ENCODE measurements around the gene PMP22.

The PMP22 gene

DNA sequence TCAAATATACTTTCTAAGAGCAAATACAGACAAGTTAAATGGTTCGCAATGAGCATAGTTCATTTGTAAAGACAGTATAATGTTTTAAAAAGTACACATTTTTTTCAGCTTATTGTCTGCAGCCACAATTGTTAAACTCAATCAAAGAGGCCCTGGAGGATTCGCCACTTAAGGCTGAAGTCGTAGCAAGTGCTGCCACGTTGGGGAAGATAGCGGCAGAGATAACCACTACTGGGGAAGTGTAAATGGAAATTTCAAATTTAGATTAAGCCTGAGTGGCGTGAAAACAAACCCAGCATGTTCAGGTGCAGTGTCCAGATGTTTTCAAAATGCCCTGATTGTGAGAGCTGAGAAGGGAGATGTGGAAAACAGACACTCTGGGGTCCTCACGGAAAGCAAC lies 8.4 kb downstream of the PMP22 start:
- Histone ChIP-seq H3K36me3 (ENCODE audit: low read depth) (no peaks in the 10 kb centered on the region), H3K9me3 (ENCODE audit: severe bottlenecking) (no peaks in the 10 kb centered on the region), H3K27ac (ENCODE audit: poor library complexity, severe bottlenecking) (no peak overlapping the region), H3K4me1 (ENCODE audit: insufficient read depth, poor library complexity, severe bottlenecking) (no peaks in the 10 kb centered on the region), H3K27me3 (ENCODE audit: insufficient read depth, poor library complexity, severe bottlenecking) (peaks cover 8% of the 10 kb centered on the region), H3K4me3 (ENCODE audit: severe bottlenecking) (no peak overlapping the region)
- no peak for ATAC-seq (ENCODE audit: low read depth)
- TF ChIP-seq, protein P1, sequence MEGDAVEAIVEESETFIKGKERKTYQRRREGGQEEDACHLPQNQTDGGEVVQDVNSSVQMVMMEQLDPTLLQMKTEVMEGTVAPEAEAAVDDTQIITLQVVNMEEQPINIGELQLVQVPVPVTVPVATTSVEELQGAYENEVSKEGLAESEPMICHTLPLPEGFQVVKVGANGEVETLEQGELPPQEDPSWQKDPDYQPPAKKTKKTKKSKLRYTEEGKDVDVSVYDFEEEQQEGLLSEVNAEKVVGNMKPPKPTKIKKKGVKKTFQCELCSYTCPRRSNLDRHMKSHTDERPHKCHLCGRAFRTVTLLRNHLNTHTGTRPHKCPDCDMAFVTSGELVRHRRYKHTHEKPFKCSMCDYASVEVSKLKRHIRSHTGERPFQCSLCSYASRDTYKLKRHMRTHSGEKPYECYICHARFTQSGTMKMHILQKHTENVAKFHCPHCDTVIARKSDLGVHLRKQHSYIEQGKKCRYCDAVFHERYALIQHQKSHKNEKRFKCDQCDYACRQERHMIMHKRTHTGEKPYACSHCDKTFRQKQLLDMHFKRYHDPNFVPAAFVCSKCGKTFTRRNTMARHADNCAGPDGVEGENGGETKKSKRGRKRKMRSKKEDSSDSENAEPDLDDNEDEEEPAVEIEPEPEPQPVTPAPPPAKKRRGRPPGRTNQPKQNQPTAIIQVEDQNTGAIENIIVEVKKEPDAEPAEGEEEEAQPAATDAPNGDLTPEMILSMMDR (IDR thresholded peaks at IDR 0.05; ENCODE audit: poor library complexity, severe bottlenecking): no peak
- no peak for DNase-seq (ENCODE audit: low spot score)

DNA sequence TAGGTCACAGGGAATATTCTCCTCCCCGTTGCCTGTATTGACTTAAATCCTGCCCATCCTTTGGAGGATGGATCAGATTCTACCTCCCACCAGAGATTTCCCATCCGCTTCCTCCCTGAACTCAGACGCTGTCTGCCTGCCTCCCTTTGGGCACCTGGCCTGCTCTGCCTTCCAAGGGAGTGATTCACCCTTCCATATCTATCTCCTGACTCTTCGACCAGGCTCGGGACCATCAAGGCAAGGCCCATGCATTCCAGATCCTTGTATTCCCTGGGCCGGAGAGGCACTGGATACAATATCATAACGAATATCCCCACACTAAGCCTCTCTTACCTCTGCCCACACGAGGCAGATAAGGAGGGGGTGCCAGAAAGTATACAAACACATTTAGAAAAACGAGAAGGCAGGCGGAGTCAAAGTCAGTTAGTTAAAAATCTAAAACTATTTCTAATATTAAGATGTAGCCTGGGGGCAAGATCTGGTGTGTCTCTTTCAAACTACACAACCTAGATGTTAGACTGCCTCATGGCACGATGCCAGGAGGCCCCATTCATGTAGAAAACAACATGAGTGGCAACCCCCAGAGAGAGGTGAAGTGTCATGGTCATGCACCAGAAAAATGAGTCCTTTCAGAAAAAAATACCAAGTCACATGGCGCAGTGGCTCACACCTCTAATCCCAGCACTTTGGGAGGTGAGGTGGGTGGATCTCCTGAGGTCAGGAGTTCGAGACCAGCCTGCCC lies 9.2 kb downstream of the PMP22 start:
- TF ChIP-seq, protein P1 (IDR thresholded peaks at IDR 0.05; ENCODE audit: poor library complexity, severe bottlenecking): no peak
- Histone ChIP-seq H3K36me3 (ENCODE audit: low read depth) (no peaks in the 10 kb centered on the region), H3K9me3 (ENCODE audit: severe bottlenecking) (no peaks in the 10 kb centered on the region), H3K4me1 (ENCODE audit: insufficient read depth, poor library complexity, severe bottlenecking) (no peaks in the 10 kb centered on the region), H3K4me3 (ENCODE audit: severe bottlenecking) (no peak overlapping the region), H3K27me3 (ENCODE audit: insufficient read depth, poor library complexity, severe bottlenecking) (peaks cover under 1% of the 10 kb centered on the region), H3K27ac (ENCODE audit: poor library complexity, severe bottlenecking) (no peak overlapping the region)
- ATAC-seq (ENCODE audit: low read depth) (no peak; the same call in 2 of the 3 replicates), DNase-seq (ENCODE audit: low spot score) (no peak)

DNA sequence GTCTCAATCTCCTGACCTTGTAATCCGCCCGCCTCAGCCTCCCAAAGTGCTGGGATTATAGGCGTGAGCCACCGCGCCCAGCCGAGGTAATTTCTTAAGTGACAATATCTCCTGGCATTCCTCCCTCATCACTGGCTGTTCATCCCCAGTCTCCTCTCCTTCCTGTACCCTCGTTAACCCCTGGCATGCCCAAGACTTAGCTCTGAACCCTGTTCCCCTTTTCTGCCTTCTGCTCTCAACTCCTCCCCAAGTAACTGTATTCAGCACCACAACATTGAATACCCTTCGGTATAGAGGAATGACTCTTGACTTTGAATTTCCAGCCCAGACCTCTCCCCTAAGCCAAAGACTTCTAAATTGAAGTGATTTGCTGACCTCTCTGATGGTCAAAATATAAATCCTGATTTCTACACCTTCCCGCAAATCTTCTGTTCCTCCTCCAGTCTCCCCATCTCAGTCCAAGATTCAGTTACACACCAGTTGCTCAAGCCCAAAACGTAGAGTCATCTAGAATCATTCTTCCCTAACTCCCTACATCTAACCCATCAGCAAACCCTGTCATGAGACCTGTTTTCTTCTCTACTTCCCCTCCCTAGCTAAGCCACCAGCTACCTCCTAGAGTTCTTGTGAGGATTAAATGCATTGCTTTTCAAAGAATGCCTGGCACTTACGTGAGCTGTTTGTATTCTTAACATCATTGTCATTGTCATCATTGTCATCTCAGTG lies 14.8 kb downstream of the PMP22 start:
- no peaks in the 10 kb centered on the region for H3K4me1 ChIP-seq (ENCODE audit: insufficient read depth, poor library complexity, severe bottlenecking)
- H3K9me3 ChIP-seq (ENCODE audit: severe bottlenecking): no peaks in the 10 kb centered on the region
- H3K27me3 ChIP-seq (ENCODE audit: insufficient read depth, poor library complexity, severe bottlenecking): no peaks in the 10 kb centered on the region
- no peak overlapping the region for H3K27ac ChIP-seq (ENCODE audit: poor library complexity, severe bottlenecking)
- TF ChIP-seq, protein P1 (IDR thresholded peaks at IDR 0.05; ENCODE audit: poor library complexity, severe bottlenecking): no peak
- no peak overlapping the region for H3K4me3 ChIP-seq (ENCODE audit: severe bottlenecking)
- DNase-seq (ENCODE audit: low spot score) (no peak), ATAC-seq (ENCODE audit: low read depth) (no peak)
- no peaks in the 10 kb centered on the region for H3K36me3 ChIP-seq (ENCODE audit: low read depth)

DNA sequence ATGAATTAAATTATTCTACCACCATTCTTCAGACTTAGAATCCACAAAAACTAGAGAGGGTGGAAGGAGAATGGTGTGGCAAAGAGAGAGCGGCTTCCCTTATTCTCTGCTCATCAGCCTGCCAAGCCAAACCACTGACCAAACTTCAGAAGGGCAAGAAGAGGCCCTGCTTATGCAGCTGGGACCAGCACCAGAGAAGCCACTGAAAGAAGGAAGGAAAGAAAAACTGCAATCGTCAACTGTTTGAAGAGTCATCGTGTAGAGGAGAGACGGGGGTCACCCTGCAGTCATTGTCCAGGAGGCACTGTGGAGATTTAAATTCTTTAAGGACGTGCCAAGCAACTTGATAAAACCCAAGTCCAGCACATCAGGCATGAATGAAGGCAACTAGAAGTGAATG lies 15.6 kb downstream of the PMP22 start:
- Histone ChIP-seq H3K27me3 (ENCODE audit: insufficient read depth, poor library complexity, severe bottlenecking) (no peaks in the 10 kb centered on the region), H3K4me3 (ENCODE audit: severe bottlenecking) (no peak overlapping the region), H3K9me3 (ENCODE audit: severe bottlenecking) (no peaks in the 10 kb centered on the region), H3K27ac (ENCODE audit: poor library complexity, severe bottlenecking) (no peak overlapping the region), H3K36me3 (ENCODE audit: low read depth) (no peaks in the 10 kb centered on the region), H3K4me1 (ENCODE audit: insufficient read depth, poor library complexity, severe bottlenecking) (no peaks in the 10 kb centered on the region)
- DNase-seq (ENCODE audit: low spot score): no peak
- no peak for ATAC-seq (ENCODE audit: low read depth)
- TF ChIP-seq, protein P1 (IDR thresholded peaks at IDR 0.05; ENCODE audit: poor library complexity, severe bottlenecking): no peak
